ENCODE data around the gene PLG. TPM values are rescaled to one million over a fixed set of nuclear protein-coding genes. Genes with fewer than 3 reads are reported as not detected.

PLG gene
- total RNA-seq, 2 donors from 2014 or later: 0.41 to 0.49 TPM

Other genes with a start within 250 kb of the PLG start
- not detected for gene LPA, start 38.0 kb upstream of the PLG start, total RNA-seq